Measurements from ENCODE around the gene GALNT2. TPM values are rescaled to one million over a fixed set of nuclear protein-coding genes. Genes with fewer than 3 reads are reported as not detected.

GALNT2 gene
- total and polyA plus RNA-seq, 2 donors from 2014 or later, result 20.2 to 59.2 TPM

- DNase-seq (no peak), FAIRE-seq (no peak)
- H3K4me3 ChIP-seq (ENCODE audit: low read length in 3 of 3), result no peak overlapping the region
- H3K27me3 ChIP-seq (ENCODE audit: control insufficient read depth, insufficient read depth, low read length), result no peaks in the 10 kb centered on the region
- TF ChIP-seq CTCF (IDR thresholded peaks at IDR 0.05; ENCODE audit: borderline replicate concordance, extremely low read depth, insufficient read depth), result no peak
- peaks cover 4 to 14% (median 7%) of the 10 kb centered on the region in 3 donors for H3K4me1 ChIP-seq (ENCODE audit: control insufficient read depth in 2 of 3, insufficient read depth in 2 of 3, low read depth in 1 of 3, low read length in 3 of 3)
- no peak overlapping the region for H3K9ac ChIP-seq (ENCODE audit: low read length in 3 of 3)
- intact Hi-C loops (cut with DNase I), result no loop called here
- H3K27ac ChIP-seq (ENCODE audit: low read depth in 2 of 2, low read length in 2 of 2), result no peak overlapping the region
- no peaks in the 10 kb centered on the region for H3K36me3 ChIP-seq (ENCODE audit: control insufficient read depth in 2 of 3, insufficient read depth in 3 of 3, low read length in 3 of 3)
- H3K9me3 ChIP-seq (ENCODE audit: control insufficient read depth in 2 of 3, insufficient read depth in 1 of 3, low read length in 3 of 3), result no peaks in the 10 kb centered on the region
These were observed 65.7 kb downstream of the GALNT2 start for GRCh38 chr1:230132758-230133157.

GRCh38 chr1:230135726-230136125 is 68.7 kb downstream of the GALNT2 start:
- H3K27ac ChIP-seq (ENCODE audit: low read depth in 2 of 2, low read length in 2 of 2), result no peak overlapping the region
- H3K9ac ChIP-seq (ENCODE audit: low read length in 3 of 3), result no peak overlapping the region
- H3K9me3 ChIP-seq (ENCODE audit: control insufficient read depth in 2 of 3, insufficient read depth in 1 of 3, low read length in 3 of 3), result no peaks in the 10 kb centered on the region
- TF ChIP-seq CTCF (IDR thresholded peaks at IDR 0.05; ENCODE audit: borderline replicate concordance, extremely low read depth, insufficient read depth), result no peak
- H3K27me3 ChIP-seq (ENCODE audit: control insufficient read depth, insufficient read depth, low read length), result no peaks in the 10 kb centered on the region
- DNase-seq (no peak), FAIRE-seq (no peak)
- no peaks in the 10 kb centered on the region for H3K36me3 ChIP-seq (ENCODE audit: control insufficient read depth in 2 of 3, insufficient read depth in 3 of 3, low read length in 3 of 3)
- intact Hi-C loops (cut with DNase I), result no loop called here
- H3K4me3 ChIP-seq (ENCODE audit: low read length in 3 of 3), result no peak overlapping the region
- peaks cover 0 to 11% (median 4%) of the 10 kb centered on the region in 3 donors for H3K4me1 ChIP-seq (ENCODE audit: control insufficient read depth in 2 of 3, insufficient read depth in 2 of 3, low read depth in 1 of 3, low read length in 3 of 3)

- Histone ChIP-seq H3K36me3 (ENCODE audit: control insufficient read depth in 2 of 3, insufficient read depth in 3 of 3, low read length in 3 of 3) (no peaks in the 10 kb centered on the region), H3K27me3 (ENCODE audit: control insufficient read depth, insufficient read depth, low read length) (no peaks in the 10 kb centered on the region), H3K4me1 (ENCODE audit: control insufficient read depth in 2 of 3, insufficient read depth in 2 of 3, low read depth in 1 of 3, low read length in 3 of 3) (peaks cover 0 to 11% (median 7%) of the 10 kb centered on the region in 3 donors), H3K4me3 (ENCODE audit: low read length in 3 of 3) (no peak overlapping the region), H3K27ac (ENCODE audit: low read depth in 2 of 2, low read length in 2 of 2) (no peak overlapping the region), H3K9ac (ENCODE audit: low read length in 3 of 3) (no peak overlapping the region), H3K9me3 (ENCODE audit: control insufficient read depth in 2 of 3, insufficient read depth in 1 of 3, low read length in 3 of 3) (no peaks in the 10 kb centered on the region)
- TF ChIP-seq CTCF (IDR thresholded peaks at IDR 0.05; ENCODE audit: borderline replicate concordance, extremely low read depth, insufficient read depth), result no peak
- intact Hi-C loops (cut with DNase I), result no loop called here
- FAIRE-seq (no peak), DNase-seq (peak in 1 of 5 donors; percentile 31)
These were observed 69.7 kb downstream of the GALNT2 start for GRCh38 chr1:230136453-230137336.

Measured in kidney (tissue), 14 donors.